Progenitor cell of endocrine pancreas (in vitro differentiated cells): Measurements from ENCODE around the gene REG3G. TPM values are rescaled to one million over a fixed set of nuclear protein-coding genes. Genes with fewer than 3 reads are reported as not detected.

Experiments used
- DNase-seq: peaks from one replicate; pipeline ENCODE4 v3.0.0; 2021; ENCODE audit warnings: low spot score; ENCODE audit not compliant: unreplicated experiment
- H3K27ac Mint-ChIP-seq: 2 replicates; pipeline ENCODE4 v1.8.0; 2021; ENCODE audit warnings: mild to moderate bottlenecking, moderate library complexity, mixed read lengths
- H3K27me3 Mint-ChIP-seq: 2 replicates; pipeline ENCODE4 v1.8.0; 2021; ENCODE audit warnings: mixed read lengths
- H3K36me3 Mint-ChIP-seq: 2 replicates; pipeline ENCODE4 v1.8.0; 2022; ENCODE audit warnings: mixed read lengths; ENCODE audit not compliant: insufficient read depth
- H3K4me1 Mint-ChIP-seq: 2 replicates; pipeline ENCODE4 v1.8.0; 2021; ENCODE audit warnings: low read depth, mixed read lengths
- H3K4me3 Mint-ChIP-seq: 2 replicates; pipeline ENCODE4 v1.8.0; 2021; ENCODE audit warnings: low read depth, mild to moderate bottlenecking, moderate library complexity, mixed read lengths
- H3K9me3 Mint-ChIP-seq: 2 replicates; pipeline ENCODE4 v1.8.0; 2021; ENCODE audit warnings: low read depth, mixed read lengths
- CTCF ChIP-seq: fragments of 200-600 bp; sonication (generic); IDR thresholded peaks from one replicate; pipeline ENCODE4 v1.5.0; 2021; ENCODE audit warnings: antibody characterized with exemption, mild to moderate bottlenecking; ENCODE audit not compliant: unreplicated experiment
- total RNA-seq: library from RNA; stranded (reverse); gene quantifications from 2 replicates; pipeline ENCODE4 v1.2.1, GENCODE V29; 2021

Gene REG3G
- total RNA-seq, 1 donor from 2014 or later: not detected

- no peak for TF ChIP-seq CTCF
- Mint-ChIP-seq H3K36me3 (no peaks in the 10 kb centered on the region), H3K27ac (no peak overlapping the region), H3K4me1 (peaks cover 13% of the 10 kb centered on the region), H3K9me3 (no peaks in the 10 kb centered on the region), H3K27me3 (peaks cover 3% of the 10 kb centered on the region), H3K4me3 (no peak overlapping the region)
- DNase-seq: no peak
Measured at GRCh38 chr2:78980871-78981270, 44.6 kb upstream of the REG3G start.

GRCh38 chr2:78982638-78983330 is 42.7 kb upstream of the REG3G start:
- Mint-ChIP-seq H3K4me3 (no peak overlapping the region), H3K9me3 (no peaks in the 10 kb centered on the region)
- no peak for TF ChIP-seq CTCF

GRCh38 chr2:78984386-78984785 is 41.1 kb upstream of the REG3G start:
- Mint-ChIP-seq H3K4me1 (peaks cover 13% of the 10 kb centered on the region), H3K36me3 (no peaks in the 10 kb centered on the region), H3K9me3 (no peaks in the 10 kb centered on the region)

More at GRCh38 chr2:78982638-78983330, 42.7 kb upstream of the REG3G start:
- H3K27me3 Mint-ChIP-seq: peaks cover 3% of the 10 kb centered on the region
- no peaks in the 10 kb centered on the region for H3K36me3 Mint-ChIP-seq
- no peak overlapping the region for H3K27ac Mint-ChIP-seq
- peaks cover 13% of the 10 kb centered on the region for H3K4me1 Mint-ChIP-seq
- DNase-seq: no peak

GRCh38 chr2:78985558-78985957 is 39.9 kb upstream of the REG3G start:
- Mint-ChIP-seq H3K4me3 (no peak overlapping the region), H3K27ac (no peak overlapping the region), H3K9me3 (no peaks in the 10 kb centered on the region), H3K4me1 (peaks cover 13% of the 10 kb centered on the region), H3K27me3 (peaks cover 3% of the 10 kb centered on the region), H3K36me3 (no peaks in the 10 kb centered on the region)
- DNase-seq: no peak
- TF ChIP-seq CTCF: no peak

More at GRCh38 chr2:78984386-78984785, 41.1 kb upstream of the REG3G start:
- Mint-ChIP-seq H3K27me3 (peaks cover 3% of the 10 kb centered on the region), H3K27ac (no peak overlapping the region), H3K4me3 (no peak overlapping the region)
- TF ChIP-seq CTCF: no peak
- DNase-seq: no peak

GRCh38 chr2:78989051-78989450 is 36.5 kb upstream of the REG3G start:
- Mint-ChIP-seq H3K4me1 (peaks cover 8% of the 10 kb centered on the region), H3K9me3 (no peaks in the 10 kb centered on the region), H3K4me3 (no peak overlapping the region), H3K36me3 (no peaks in the 10 kb centered on the region), H3K27me3 (peaks cover 19% of the 10 kb centered on the region), H3K27ac (no peak overlapping the region)
- no peak for DNase-seq
- no peak for TF ChIP-seq CTCF
